SK-N-SH (cell line): ENCODE measurements around the gene HHEX. TPM values are rescaled to one million over a fixed set of nuclear protein-coding genes. Genes with fewer than 3 reads are reported as not detected.

Source experiments
- CTCF ChIA-PET: fragments of 300-600, 350-600 bp; formaldehyde crosslinking; extraction: SDS; loops from one replicate; lab custom pipeline; 2021; lab: Yijun Ruan, JAX
- POLR2A ChIA-PET: fragments of 350-600 bp; sonication (Branson Sonifier 250); formaldehyde crosslinking; extraction: SDS; loops from one replicate; lab custom pipeline; 2020; ENCODE audit warnings: antibody characterized with exemption, inconsistent platforms; lab: Yijun Ruan, JAX
- DNase-seq: peaks from one replicate; pipeline ENCODE4 v3.0.0; 2012
- H2AFZ ChIP-seq: fragments of 200-600 bp; sonication (generic); 2 replicates; pipeline ENCODE4 v1.8.1; 2016; ENCODE audit warnings: antibody characterized with exemption, mild to moderate bottlenecking, low read depth
- H3F3A ChIP-seq: fragments of 200-600 bp; sonication (generic); replicated peaks from 2 replicates; pipeline ENCODE3; 2016; ENCODE audit warnings: antibody characterized with exemption, mild to moderate bottlenecking; ENCODE audit not compliant: insufficient read depth
- H3K27ac ChIP-seq, 2 experiments: fragments of 200-500 bp in 1 of 2; fragments of 200-600 bp in 1 of 2; sonication (Bioruptor generic) in 1 of 2; sonication (generic), shearing (Covaris generic) in 1 of 2; 2 replicates each; pipeline versions ENCODE4 v1.5.1 to v1.6.1; 2014 to 2016; ENCODE audit warnings: low read depth in 2 of 2, inconsistent platforms in 1 of 2, low read length in 1 of 2, mild to moderate bottlenecking in 1 of 2, mixed read lengths in 1 of 2
- H3K27me3 ChIP-seq: fragments of 200-600 bp; sonication (generic), shearing (Covaris generic); 2 replicates; pipeline ENCODE4 v1.6.1; 2016; ENCODE audit warnings: mixed run types; ENCODE audit not compliant: insufficient read depth
- H3K36me3 ChIP-seq, 2 experiments: fragments of 200-500 bp in 1 of 2; fragments of 200-600 bp in 1 of 2; sonication (Bioruptor generic) in 1 of 2; sonication (generic) in 1 of 2; replicated peaks in 1 of 2; 2 replicates each; pipeline versions ENCODE3 to v1.5.1; 2014 to 2016; ENCODE audit warnings: low read length in 1 of 2, mild to moderate bottlenecking in 1 of 2; ENCODE audit not compliant: insufficient read depth in 2 of 2, control insufficient read depth in 1 of 2
- H3K4me1 ChIP-seq, 2 experiments: fragments of 200-500 bp in 1 of 2; fragments of 200-600 bp in 1 of 2; sonication (Bioruptor generic) in 1 of 2; sonication (generic), shearing (Covaris generic) in 1 of 2; 2 replicates each; pipeline versions ENCODE4 v1.5.1 to v1.6.1; 2014 to 2016; ENCODE audit warnings: low read depth in 1 of 2, low read length in 1 of 2, mixed run types in 1 of 2; ENCODE audit not compliant: insufficient read depth in 2 of 2, control insufficient read depth in 1 of 2
- H3K4me2 ChIP-seq: fragments of 200-600 bp; sonication (generic), shearing (Covaris generic); 2 replicates; pipeline ENCODE4 v1.6.1; 2017; ENCODE audit warnings: mixed run types
- H3K4me3 ChIP-seq, 2 experiments: fragments of 200-500 bp in 1 of 2; fragments of 200-600 bp in 1 of 2; sonication (Bioruptor generic) in 1 of 2; sonication (generic), shearing (Covaris generic) in 1 of 2; 2 replicates each; pipeline versions ENCODE4 v1.5.1 to v1.8.1; 2014 to 2016; ENCODE audit warnings: low read depth in 2 of 2, inconsistent platforms in 1 of 2, low read length in 1 of 2, mild to moderate bottlenecking in 1 of 2, mixed read lengths in 1 of 2, moderate library complexity in 1 of 2
- H3K79me2 ChIP-seq: fragments of 200-600 bp; sonication (generic); 2 replicates; pipeline ENCODE4 v1.8.1; 2017; ENCODE audit warnings: mild to moderate bottlenecking; ENCODE audit not compliant: insufficient read depth
- H3K9ac ChIP-seq: fragments of 200-600 bp; sonication (generic); 2 replicates; pipeline ENCODE4 v1.6.1; 2017; ENCODE audit warnings: mixed run types
- H3K9me2 ChIP-seq: fragments of 200-600 bp; sonication (generic); 2 replicates; pipeline ENCODE4 v1.6.1; 2017; ENCODE audit warnings: mixed run types
- H3K9me3 ChIP-seq: fragments of 200-600 bp; sonication (generic); 2 replicates; pipeline ENCODE4 v1.6.1; 2017; ENCODE audit warnings: mixed run types, mild to moderate bottlenecking, moderate library complexity
- H4K20me1 ChIP-seq: fragments of 200-600 bp; sonication (generic); 2 replicates; pipeline ENCODE4 v1.6.1; 2017; ENCODE audit warnings: mild to moderate bottlenecking, mixed run types; ENCODE audit not compliant: insufficient read depth
- CHD2 ChIP-seq: fragments of 150-350 bp; IDR thresholded peaks from 2 replicates; pipeline ENCODE4 v1.6.1; 2018; ENCODE audit warnings: low read length; ENCODE audit not compliant: partially characterized antibody
- CTCF ChIP-seq: fragments of 200-600 bp; sonication (generic); IDR thresholded peaks from 2 replicates; pipeline ENCODE4 v1.6.1; 2017; ENCODE audit warnings: antibody characterized with exemption, mild to moderate bottlenecking, moderate library complexity
- EP300 ChIP-seq, 2 experiments: IDR thresholded peaks; 2 replicates each; pipeline versions ENCODE4 v1.4.0 to v1.6.1; 2012; ENCODE audit warnings: borderline replicate concordance in 1 of 2, low read depth in 1 of 2, low read length in 1 of 2
- FOSL2 ChIP-seq: IDR thresholded peaks from 2 replicates; pipeline ENCODE4 v1.4.0; 2012; ENCODE audit warnings: low read depth, mild to moderate bottlenecking, moderate library complexity, borderline replicate concordance
- GABPA ChIP-seq: IDR thresholded peaks from 2 replicates; pipeline ENCODE4 v1.4.0; 2012; ENCODE audit warnings: low read depth, mild to moderate bottlenecking
- JUND ChIP-seq: IDR thresholded peaks from 2 replicates; pipeline ENCODE4 v1.4.0; 2012
- NFIC ChIP-seq: IDR thresholded peaks from 2 replicates; pipeline ENCODE4 v1.4.0; 2012; ENCODE audit warnings: borderline replicate concordance
- REST ChIP-seq: IDR thresholded peaks from 2 replicates; pipeline ENCODE4 v1.6.1; 2012; ENCODE audit warnings: mild to moderate bottlenecking, low read depth, low read length, moderate library complexity
- SIN3A ChIP-seq: IDR thresholded peaks from 2 replicates; pipeline ENCODE4 v1.6.1; 2012; ENCODE audit warnings: low read depth, mild to moderate bottlenecking, low read length, moderate library complexity, borderline replicate concordance
- SMC3 ChIP-seq: IDR thresholded peaks from 2 replicates; pipeline ENCODE4 v1.6.1; 2012; ENCODE audit warnings: low read depth, low read length, improper control_type of control experiment
- TCF12 ChIP-seq: IDR thresholded peaks from 2 replicates; pipeline ENCODE4 v1.4.0; 2012
- USF1 ChIP-seq: IDR thresholded peaks from 2 replicates; pipeline ENCODE4 v1.4.0; 2012; ENCODE audit warnings: low read depth, borderline replicate concordance
- ZBTB33 ChIP-seq: IDR thresholded peaks from 2 replicates; pipeline ENCODE4 v1.4.0; 2012; ENCODE audit warnings: low read depth, borderline replicate concordance
- WGBS: methylation state at CpG from one replicate; pipeline ENCODE4 v1.1.6; 2017; ENCODE audit warnings: low lambda C conversion rate; 5-methylcytosine and 5-hydroxymethylcytosine counted together
- polyA plus RNA-seq, 3 experiments: library from polyadenylated mRNA; depleted of rRNA; stranded (reverse); fragments of >200 nt; gene quantifications; 2 replicates each; pipeline ENCODE4 v1.2.3, GENCODE V29; 2012

The HHEX gene
- polyA plus RNA-seq, 1 of the 3 experiments (the other 2 are of a cell fraction), result 1.1 TPM

- H2AFZ ChIP-seq, result no peak overlapping the region
- POLR2A ChIA-PET, result no interaction called here
Observed at GRCh38 chr10:92667078-92667477, 22.7 kb upstream of the HHEX start.

More at GRCh38 chr10:92667078-92667477, 22.7 kb upstream of the HHEX start:
- no peaks in the 10 kb centered on the region for H4K20me1 ChIP-seq
- no peak overlapping the region for H3K9ac ChIP-seq
- 0 out of 2 replicates have a peak, but pooled peaks cover 8% of the 10 kb centered on the region for H3K9me3 ChIP-seq
- H3F3A ChIP-seq, result no peaks in the 10 kb centered on the region
- H3K4me2 ChIP-seq, result no peak overlapping the region
- no peak for DNase-seq
- CTCF ChIA-PET, result no interaction called here
- H3K79me2 ChIP-seq, result no peaks in the 10 kb centered on the region
- H3K36me3 ChIP-seq, result no peaks in the 10 kb centered on the region
- H3K9me2 ChIP-seq, result no peaks in the 10 kb centered on the region
- no peak overlapping the region for H3K4me3 ChIP-seq
- no peaks in the 10 kb centered on the region for H3K27me3 ChIP-seq
- TF ChIP-seq CHD2 (no peak), TCF12 (no peak), CTCF (no peak), FOSL2 (no peak), EP300 (IDR thresholded peaks at IDR 0.05; ENCODE audit: borderline replicate concordance in 1 of 2, low read depth in 1 of 2, low read length in 1 of 2) (no peak), JUND (no peak), ZBTB33 (no peak), SMC3 (no peak), GABPA (no peak), REST (no peak), USF1 (no peak), NFIC (no peak), SIN3A (no peak)
- 87% methylated on average over 6 of the region's 6 CpGs for WGBS
- H3K4me1 ChIP-seq, result no peaks in the 10 kb centered on the region
- no peak overlapping the region for H3K27ac ChIP-seq
